H1 (cell line): Measurements from ENCODE around the gene EPB42. TPM values are rescaled to one million over a fixed set of nuclear protein-coding genes. Genes with fewer than 3 reads are reported as not detected.

Experiments used
- BACH1 ChIP-seq: IDR thresholded peaks from 2 replicates; pipeline ENCODE4 v1.6.1; 2012; ENCODE audit warnings: low read length, improper control_type of control experiment
- CBX5 ChIP-seq: fragments of 300-800, 300-1000 bp; sonication (generic); IDR thresholded peaks from 2 replicates; pipeline ENCODE4 v1.7.1; 2016; ENCODE audit warnings: antibody characterized with exemption, low read length, low read depth
- POU5F1 ChIP-seq: IDR thresholded peaks from 2 replicates; pipeline ENCODE4 v1.6.1; 2011; ENCODE audit warnings: low read depth, mild to moderate bottlenecking, low read length, moderate library complexity
- SUZ12 ChIP-seq: fragments of 200-600 bp; sonication (generic); IDR thresholded peaks from 2 replicates; pipeline ENCODE4 v1.6.1; 2012; ENCODE audit warnings: mild to moderate bottlenecking, inconsistent platforms, low read length, moderate library complexity, mixed read lengths
- polyA plus RNA-seq, 7 experiments: library from polyadenylated mRNA; depleted of rRNA in 3 of 7; stranded (reverse) in 5 of 7; unstranded in 2 of 7; fragments of >200 nt in 5 of 7; fragments of 200-250 nt in 2 of 7; gene quantifications; 1 replicate in 5 of 7; 2 replicates in 1 of 7; 4 replicates in 1 of 7; pipeline versions ENCODE4 v1.2.1 to v1.2.3, GENCODE V29; 2011 to 2013; ENCODE audit warnings: missing spikeins in 2 of 7, mixed read lengths in 2 of 7
- total RNA-seq: library from RNA; stranded (reverse); fragmentation: NEBNext Ultra II Directional; extraction: Animal tissue kit (Norgen Biotek cat#: 25700); gene quantifications from 2 replicates; pipeline ENCODE4 v1.2.1, GENCODE V29; 2021

EPB42 gene
- total and polyA plus RNA-seq, 2 of the 8 experiments (the other 6 are each of a cell fraction or from before 2014, with no cell fraction given) = not detected

- TF ChIP-seq BACH1 = no peak
- no peak for TF ChIP-seq POU5F1
- no peak for TF ChIP-seq SUZ12
- no peak for TF ChIP-seq CBX5
Observed at GRCh38 chr15:43251871-43252250, 31.0 kb upstream of the EPB42 start (continued).
